Cardiac muscle cell (in vitro differentiated cells and primary cell): ENCODE results near the gene HBA1. TPM values are rescaled to one million over a fixed set of nuclear protein-coding genes. Genes with fewer than 3 reads are reported as not detected.

ENCODE experiments used
- DNase-seq, 2 donors: peaks; one replicate each; pipeline versions ENCODE4 v3.0.0 to v3.0.0-alpha.2; 2010 to 2017; ENCODE audit warnings: low read depth in 1 of 2, low spot score in 1 of 2
- H3K27ac ChIP-seq: fragments of 200-600 bp; sonication (generic); 2 replicates; pipeline ENCODE4 v1.5.1; 2016
- H3K27me3 ChIP-seq: fragments of 200-600 bp; sonication (generic); 2 replicates; pipeline ENCODE4 v1.6.0; 2016; ENCODE audit warnings: control low read depth
- H3K36me3 ChIP-seq: fragments of 200-600 bp; sonication (generic); 2 replicates; pipeline ENCODE4 v1.5.1; 2016; ENCODE audit warnings: control low read depth
- H3K4me1 ChIP-seq: fragments of 200-600 bp; sonication (generic); 2 replicates; pipeline ENCODE4 v1.8.1; 2017; ENCODE audit warnings: low read depth, mild to moderate bottlenecking, mixed run types
- H3K4me3 ChIP-seq: fragments of 200-600 bp; sonication (generic); 2 replicates; pipeline ENCODE4 v1.5.1; 2016; ENCODE audit warnings: mild to moderate bottlenecking
- H3K9me3 ChIP-seq: fragments of 200-600 bp; sonication (generic); 2 replicates; pipeline ENCODE4 v1.5.1; 2017; ENCODE audit warnings: low read depth, mild to moderate bottlenecking, control low read depth
- CTCF ChIP-seq: IDR thresholded peaks from 2 replicates; pipeline ENCODE4 v1.5.1; 2012; ENCODE audit warnings: low read depth, mild to moderate bottlenecking, low read length
- polyA plus RNA-seq: library from polyadenylated mRNA; unstranded; fragments of >200 nt; fragmentation: Nextera tagmentation; extraction: Ambion mirVana; gene quantifications from 2 replicates; pipeline ENCODE4 v1.2.1, GENCODE V29; 2016
- total RNA-seq: library from RNA; depleted of rRNA; stranded (reverse); fragments of >200 nt; gene quantifications from 2 replicates; pipeline ENCODE4 v1.2.3, GENCODE V29; 2016

HBA1 gene
- total and polyA plus RNA-seq, 2 experiments from 2014 or later, result 1.8 TPM; not detected in 1

GRCh38 chr16:164827-165538 is 11.5 kb upstream of the HBA1 start:
- Histone ChIP-seq H3K27ac (no peak overlapping the region), H3K27me3 (peaks cover 82% of the 10 kb centered on the region), H3K4me1 (peaks cover 12% of the 10 kb centered on the region), H3K36me3 (no peaks in the 10 kb centered on the region), H3K4me3 (peak overlapping the region; percentile 23), H3K9me3 (no peaks in the 10 kb centered on the region)
- no peak for TF ChIP-seq CTCF
- DNase-seq, result no peak

GRCh38 chr16:165539-166374 is 10.7 kb upstream of the HBA1 start, which contains the start of gene HBM:
TSS of gene HBM (plus strand) at chr16:165978. CDS start at chr16:165998, 20 bp downstream.
- Histone ChIP-seq H3K36me3 (no peaks in the 10 kb centered on the region), H3K9me3 (no peaks in the 10 kb centered on the region), H3K27me3 (peaks cover 85% of the 10 kb centered on the region), H3K4me3 (peak within 1 kb of the TSS; percentile 23), H3K4me1 (peaks cover 12% of the 10 kb centered on the region), H3K27ac (no peak within 1 kb of the TSS)
- DNase-seq, result no peak
- no peak for TF ChIP-seq CTCF

- Histone ChIP-seq H3K27me3 (peaks cover 85% of the 10 kb centered on the region), H3K27ac (no peak overlapping the region), H3K4me1 (peaks cover 12% of the 10 kb centered on the region), H3K4me3 (no peak overlapping the region), H3K36me3 (no peaks in the 10 kb centered on the region), H3K9me3 (no peaks in the 10 kb centered on the region)
- TF ChIP-seq CTCF, result no peak
- no peak for DNase-seq
Measured at GRCh38 chr16:166375-167121, 9.9 kb upstream of the HBA1 start.

GRCh38 chr16:167122-167690 is 9.3 kb upstream of the HBA1 start:
- Histone ChIP-seq H3K36me3 (no peaks in the 10 kb centered on the region), H3K27ac (no peak overlapping the region), H3K27me3 (peaks cover 84% of the 10 kb centered on the region), H3K9me3 (no peaks in the 10 kb centered on the region), H3K4me3 (no peak overlapping the region), H3K4me1 (peaks cover 12% of the 10 kb centered on the region)
- no peak for DNase-seq
- TF ChIP-seq CTCF, result no peak

GRCh38 chr16:168424-168823 is 8.1 kb upstream of the HBA1 start:
- Histone ChIP-seq H3K4me3 (no peak overlapping the region), H3K4me1 (peaks cover 12% of the 10 kb centered on the region), H3K9me3 (no peaks in the 10 kb centered on the region), H3K36me3 (no peaks in the 10 kb centered on the region), H3K27ac (no peak overlapping the region), H3K27me3 (peaks cover 76% of the 10 kb centered on the region)
- DNase-seq, result no peak
- no peak for TF ChIP-seq CTCF
